Neuronal stem cell (in vitro differentiated cells): ENCODE results near the gene DNM3.

Experiments
- DNase-seq: peaks from one replicate; pipeline ENCODE4 v3.0.0-alpha.2; 2013; ENCODE audit warnings: low spot score
- H2AFZ ChIP-seq: one replicate; pipeline ENCODE4 v1.6.1; 2013; ENCODE audit warnings: mild to moderate bottlenecking, low read length, inconsistent platforms
- H2AK5ac ChIP-seq: 2 replicates; pipeline ENCODE4 v1.6.1; 2013; ENCODE audit warnings: low read depth, mild to moderate bottlenecking, inconsistent platforms, low read length, moderate library complexity, mixed read lengths
- H2BK120ac ChIP-seq: 2 replicates; pipeline ENCODE4 v1.6.1; 2013; ENCODE audit warnings: low read depth, mild to moderate bottlenecking, inconsistent platforms, low read length, moderate library complexity, mixed read lengths
- H2BK12ac ChIP-seq: one replicate; pipeline ENCODE4 v1.6.1; 2013; ENCODE audit warnings: low read length, inconsistent platforms
- H2BK15ac ChIP-seq: 2 replicates; pipeline ENCODE4 v1.6.1; 2013; ENCODE audit warnings: mild to moderate bottlenecking, low read length, inconsistent platforms, mixed read lengths
- H2BK5ac ChIP-seq: one replicate; pipeline ENCODE4 v1.6.1; 2013; ENCODE audit warnings: inconsistent platforms, mild to moderate bottlenecking, low read length, moderate library complexity
- H3K14ac ChIP-seq: one replicate; pipeline ENCODE4 v1.6.1; 2013; ENCODE audit warnings: low read length, inconsistent platforms
- H3K18ac ChIP-seq: 2 replicates; pipeline ENCODE4 v1.6.1; 2013; ENCODE audit warnings: low read length, inconsistent platforms
- H3K23ac ChIP-seq: 2 replicates; pipeline ENCODE4 v1.6.1; 2013; ENCODE audit warnings: low read depth, mild to moderate bottlenecking, mixed read lengths, low read length, inconsistent platforms; ENCODE audit not compliant: poor library complexity
- H3K27ac ChIP-seq: replicated peaks from 3 replicates; pipeline ENCODE4 v1.5.1; 2013; ENCODE audit warnings: low read length, inconsistent platforms
- H3K27me3 ChIP-seq, 3 experiments: 2 replicates each; pipeline ENCODE4 v1.6.1; 2013; ENCODE audit warnings: low read length in 3 of 3, mild to moderate bottlenecking in 2 of 3, inconsistent platforms in 1 of 3, low read depth in 1 of 3, mixed read lengths in 1 of 3, moderate library complexity in 1 of 3; ENCODE audit not compliant: control insufficient read depth in 3 of 3, insufficient read depth in 3 of 3
- H3K36me3 ChIP-seq, 2 donors: replicated peaks in 1 of 2; 2 replicates each; pipeline ENCODE4 v1.6.1; 2013; ENCODE audit warnings: low read length in 2 of 2; ENCODE audit not compliant: control insufficient read depth in 2 of 2, insufficient read depth in 2 of 2
- H3K4ac ChIP-seq: 2 replicates; pipeline ENCODE4 v1.6.1; 2013; ENCODE audit warnings: inconsistent platforms, mild to moderate bottlenecking, low read length, moderate library complexity
- H3K4me1 ChIP-seq, 2 donors: 1 replicate in 1 of 2; 2 replicates in 1 of 2; pipeline ENCODE4 v1.6.1; 2013; ENCODE audit warnings: low read length in 2 of 2, low read depth in 1 of 2; ENCODE audit not compliant: control insufficient read depth in 2 of 2, insufficient read depth in 1 of 2
- H3K4me2 ChIP-seq: one replicate; pipeline ENCODE4 v1.6.1; 2013; ENCODE audit warnings: mild to moderate bottlenecking, low read length, inconsistent platforms; ENCODE audit not compliant: insufficient read depth, poor library complexity, severe bottlenecking
- H3K4me3 ChIP-seq, 2 donors: 2 replicates each; pipeline ENCODE4 v1.5.1; 2013; ENCODE audit warnings: low read length in 2 of 2, mild to moderate bottlenecking in 2 of 2, inconsistent platforms in 1 of 2, moderate library complexity in 1 of 2
- H3K79me1 ChIP-seq: one replicate; pipeline ENCODE4 v1.6.1; 2013; ENCODE audit warnings: low read depth, mild to moderate bottlenecking, inconsistent platforms, low read length, moderate library complexity
- H3K9ac ChIP-seq: one replicate; pipeline ENCODE4 v1.6.1; 2013; ENCODE audit warnings: mild to moderate bottlenecking, low read depth, low read length, inconsistent platforms; ENCODE audit not compliant: poor library complexity
- H3K9me3 ChIP-seq, 2 donors: replicated peaks in 1 of 2; 2 replicates each; pipeline versions ENCODE3 to v1.6.1; 2013; ENCODE audit warnings: low read length in 2 of 2, mild to moderate bottlenecking in 2 of 2, inconsistent platforms in 1 of 2, low read depth in 1 of 2, mixed read lengths in 1 of 2, moderate library complexity in 1 of 2; ENCODE audit not compliant: control insufficient read depth in 2 of 2, insufficient read depth in 1 of 2
- H4K8ac ChIP-seq: one replicate; pipeline ENCODE4 v1.6.1; 2013; ENCODE audit warnings: low read depth, mild to moderate bottlenecking, inconsistent platforms, low read length, moderate library complexity
- H4K91ac ChIP-seq: one replicate; pipeline ENCODE4 v1.6.1; 2013; ENCODE audit warnings: low read length, low read depth, mild to moderate bottlenecking, inconsistent platforms; ENCODE audit not compliant: poor library complexity
- WGBS, 2 donors: extraction: QIAGEN DNeasy Blood & Tissue Kit; methylation state at CpG; one replicate each; pipeline ENCODE4 v1.1.7; 2013; ENCODE audit warnings: missing lambda C conversion rate in 2 of 2, mixed read lengths in 1 of 2; ENCODE audit not compliant: insufficient read length in 2 of 2, insufficient replicate concordance in 1 of 2; ENCODE audit errors: extremely low coverage in 2 of 2; 5-methylcytosine and 5-hydroxymethylcytosine counted together

DNM3 gene

GRCh38 chr1:171917331-171917730, 76.0 kb downstream of the DNM3 start:
- Histone ChIP-seq H3K36me3 (no peaks in the 10 kb centered on the region), H4K91ac (no peak overlapping the region), H3K9me3 (no peaks in the 10 kb centered on the region), H3K23ac (no peak overlapping the region), H4K8ac (no peak overlapping the region), H3K14ac (no peak overlapping the region), H2BK12ac (no peak overlapping the region), H3K79me1 (no peaks in the 10 kb centered on the region), H3K4me3 (no peak overlapping the region), H3K9ac (no peak overlapping the region), H3K4me1 (peaks cover 0 to 2% of the 10 kb centered on the region in 2 donors), H2AFZ (no peak overlapping the region), H3K27ac (no peak overlapping the region), H3K27me3 (no peaks in the 10 kb centered on the region), H2AK5ac (no peak overlapping the region), H3K4ac (no peak overlapping the region), H2BK120ac (no peak overlapping the region), H3K4me2 (no peak overlapping the region), H2BK5ac (no peak overlapping the region), H2BK15ac (no peak overlapping the region), H3K18ac (no peak overlapping the region)
- DNase-seq = no peak
- no CpG with 5 or more reads among the region's 1 CpG for WGBS, 2 donors

- no peak overlapping the region for H3K14ac ChIP-seq
- no peaks in the 10 kb centered on the region for H3K36me3 ChIP-seq
- H2BK5ac ChIP-seq = no peak overlapping the region
- H3K4ac ChIP-seq = no peak overlapping the region
- H3K27me3 ChIP-seq = no peaks in the 10 kb centered on the region
- H3K79me1 ChIP-seq = no peaks in the 10 kb centered on the region
- WGBS, 2 donors = no CpG with 5 or more reads among the region's 5 CpGs
- H3K4me3 ChIP-seq = no peak overlapping the region
- H2BK120ac ChIP-seq = no peak overlapping the region
- H4K91ac ChIP-seq = no peak overlapping the region
- no peak overlapping the region for H3K4me2 ChIP-seq
- H2AK5ac ChIP-seq = no peak overlapping the region
- no peak overlapping the region for H3K23ac ChIP-seq
- H3K27ac ChIP-seq = no peak overlapping the region
- no peak overlapping the region for H2AFZ ChIP-seq
- H2BK15ac ChIP-seq = no peak overlapping the region
- no peaks in the 10 kb centered on the region for H3K9me3 ChIP-seq
- no peak overlapping the region for H4K8ac ChIP-seq
- H3K4me1 ChIP-seq = peaks cover 0 to 2% of the 10 kb centered on the region in 2 donors
- H3K18ac ChIP-seq = no peak overlapping the region
- H3K9ac ChIP-seq = no peak overlapping the region
- no peak overlapping the region for H2BK12ac ChIP-seq
- DNase-seq = no peak
Measured at GRCh38 chr1:171919891-171920887, 78.9 kb downstream of the DNM3 start.

GRCh38 chr1:171922999-171923398, 81.7 kb downstream of the DNM3 start:
- Histone ChIP-seq H3K9me3 (no peaks in the 10 kb centered on the region), H4K8ac (no peak overlapping the region), H3K4me2 (no peak overlapping the region), H3K36me3 (no peaks in the 10 kb centered on the region), H3K4me1 (peaks cover 0 to 2% of the 10 kb centered on the region in 2 donors), H3K23ac (no peak overlapping the region), H2BK15ac (no peak overlapping the region), H2AFZ (no peak overlapping the region), H3K4ac (no peak overlapping the region), H2BK120ac (no peak overlapping the region), H3K27ac (no peak overlapping the region), H4K91ac (no peak overlapping the region), H2AK5ac (no peak overlapping the region), H2BK12ac (no peak overlapping the region), H3K27me3 (no peaks in the 10 kb centered on the region), H3K79me1 (no peaks in the 10 kb centered on the region), H2BK5ac (no peak overlapping the region), H3K14ac (no peak overlapping the region), H3K18ac (no peak overlapping the region), H3K9ac (no peak overlapping the region), H3K4me3 (no peak overlapping the region)
- no CpG with 5 or more reads among the region's 2 CpGs for WGBS, 2 donors
- no peak for DNase-seq

- Histone ChIP-seq H3K4me3 (no peak overlapping the region), H2AFZ (no peak overlapping the region), H4K91ac (no peak overlapping the region), H4K8ac (no peak overlapping the region), H2BK15ac (no peak overlapping the region), H3K36me3 (no peaks in the 10 kb centered on the region), H3K18ac (no peak overlapping the region), H3K9ac (no peak overlapping the region), H2BK5ac (no peak overlapping the region), H3K23ac (no peak overlapping the region), H3K14ac (no peak overlapping the region), H3K27ac (no peak overlapping the region), H3K27me3 (no peaks in the 10 kb centered on the region), H3K4me2 (no peak overlapping the region), H2BK120ac (no peak overlapping the region), H2AK5ac (no peak overlapping the region), H3K4me1 (no peaks in the 10 kb centered on the region), H3K79me1 (no peaks in the 10 kb centered on the region), H2BK12ac (no peak overlapping the region), H3K9me3 (no peaks in the 10 kb centered on the region), H3K4ac (no peak overlapping the region)
- DNase-seq = no peak
- no CpG with 5 or more reads among the region's 2 CpGs for WGBS, 2 donors
Measured at GRCh38 chr1:171929121-171929520, 87.8 kb downstream of the DNM3 start.
